HCT116 (cell line): Measurements from ENCODE around the gene C2orf92. TPM values are rescaled to one million over a fixed set of nuclear protein-coding genes. Genes with fewer than 3 reads are reported as not detected.

Experiments
- ATAC-seq: fragments of 200-7000 bp; cut with Tn5 transposase; 2 replicates; pipeline ENCODE4 v1.9.1; 2020; ENCODE audit warnings: mild to moderate bottlenecking, moderate library complexity
- BruUV-seq: library from RNA; stranded (reverse); fragments of 400-500 nt; replicated peaks from 2 replicates; lab custom pipeline; 2021; lab: Mats Ljungman, UMichigan
- CTCF ChIA-PET: fragments of 300-600 bp; sonication (Branson Sonifier 250); formaldehyde crosslinking; loops from one replicate; lab custom pipeline; 2021; ENCODE audit warnings: antibody characterized with exemption; lab: Charles Lee
- POLR2A ChIA-PET: fragments of 300-600, 350-600 bp; sonication (Branson Sonifier 250); formaldehyde crosslinking; loops from one replicate; lab custom pipeline; 2021; ENCODE audit warnings: antibody characterized with exemption; lab: Charles Lee
- RAD21 ChIA-PET, 2 experiments: fragments of 300-600 bp; sonication (Branson Sonifier 250); formaldehyde crosslinking; loops; one replicate each; lab custom pipeline; 2023; ENCODE audit warnings: low total read pairs in 2 of 2; ENCODE audit not compliant: uncharacterized antibody in 2 of 2, unreplicated experiment in 2 of 2, low non-redundant PET in 1 of 2; lab: Charles Lee
- DNase-seq: peaks from one replicate; pipeline ENCODE4 v3.0.0-alpha.2; 2010; ENCODE audit warnings: low read depth, low spot score
- H2AFZ ChIP-seq: fragments of 200-600 bp; shearing (Covaris generic), sonication (generic); 2 replicates; pipeline ENCODE4 v1.6.1; 2017; ENCODE audit warnings: low read depth, mixed run types, mixed read lengths, antibody characterized with exemption, low read length; ENCODE audit not compliant: poor library complexity, severe bottlenecking
- H3K27ac ChIP-seq: 2 replicates; pipeline ENCODE4 v1.5.1; 2012; ENCODE audit warnings: low read depth, low read length
- H3K27me3 ChIP-seq: fragments of 200-600 bp; sonication (generic); 2 replicates; pipeline ENCODE4 v1.6.1; 2016; ENCODE audit warnings: mixed run types, low read length, mixed read lengths; ENCODE audit not compliant: insufficient read depth
- H3K36me3 ChIP-seq, 2 experiments: fragments of 200-500 bp in 1 of 2; fragments of 200-600 bp in 1 of 2; sonication (Bioruptor generic) in 1 of 2; sonication (generic) in 1 of 2; 2 replicates each; pipeline versions ENCODE4 v1.5.1 to v1.6.1; 2014 to 2016; ENCODE audit warnings: low read length in 2 of 2, inconsistent platforms in 1 of 2, mixed read lengths in 1 of 2, mixed run types in 1 of 2; ENCODE audit not compliant: insufficient read depth in 2 of 2, control insufficient read depth in 1 of 2
- H3K4me1 ChIP-seq, 2 experiments: fragments of 200-600 bp in 1 of 2; sonication (generic) in 1 of 2; 2 replicates each; pipeline versions ENCODE4 v1.5.1 to v1.6.1; 2012 to 2017; ENCODE audit warnings: low read length in 2 of 2, inconsistent platforms in 1 of 2, mild to moderate bottlenecking in 1 of 2, mixed read lengths in 1 of 2, mixed run types in 1 of 2, moderate library complexity in 1 of 2; ENCODE audit not compliant: insufficient read depth in 2 of 2, control insufficient read depth in 1 of 2
- H3K4me2 ChIP-seq: fragments of 200-600 bp; sonication (generic); 2 replicates; pipeline ENCODE4 v1.6.1; 2017; ENCODE audit warnings: mixed run types, low read length, mixed read lengths
- H3K4me3 ChIP-seq, 2 experiments: fragments of 200-600 bp in 1 of 2; sonication (generic) in 1 of 2; replicated peaks in 1 of 2; 2 replicates each; pipeline ENCODE4 v1.5.1; 2011 to 2016; ENCODE audit warnings: low read length in 2 of 2, control low read depth in 1 of 2, low read depth in 1 of 2, mild to moderate bottlenecking in 1 of 2, mixed read lengths in 1 of 2, mixed run types in 1 of 2
- H3K79me2 ChIP-seq: fragments of 200-600 bp; sonication (generic); 2 replicates; pipeline ENCODE4 v1.6.1; 2017; ENCODE audit warnings: mild to moderate bottlenecking, mixed run types, low read length, moderate library complexity, mixed read lengths; ENCODE audit not compliant: insufficient read depth
- H3K9ac ChIP-seq: fragments of 200-600 bp; sonication (generic); 2 replicates; pipeline ENCODE4 v1.6.1; 2016; ENCODE audit warnings: low read length, mixed read lengths
- H3K9me2 ChIP-seq: fragments of 200-600 bp; sonication (generic), shearing (Covaris generic); 2 replicates; pipeline ENCODE4 v1.6.1; 2017; ENCODE audit warnings: mixed run types, mild to moderate bottlenecking, moderate library complexity; ENCODE audit not compliant: insufficient read depth
- H3K9me3 ChIP-seq, 2 experiments: fragments of 200-500 bp in 1 of 2; fragments of 200-600 bp in 1 of 2; sonication (Bioruptor generic) in 1 of 2; sonication (generic) in 1 of 2; 2 replicates each; pipeline ENCODE4 v1.6.1; 2014 to 2017; ENCODE audit warnings: low read length in 2 of 2, mixed read lengths in 2 of 2, inconsistent platforms in 1 of 2, low read depth in 1 of 2, mild to moderate bottlenecking in 1 of 2, mixed run types in 1 of 2, moderate library complexity in 1 of 2; ENCODE audit not compliant: control insufficient read depth in 1 of 2, insufficient read depth in 1 of 2
- H4K20me1 ChIP-seq: fragments of 200-600 bp; sonication (generic), shearing (Covaris generic); 2 replicates; pipeline ENCODE4 v1.6.1; 2017; ENCODE audit warnings: mixed run types, mild to moderate bottlenecking, moderate library complexity; ENCODE audit not compliant: insufficient read depth
- FOSL1 ChIP-seq: IDR thresholded peaks from 2 replicates; pipeline ENCODE4 v1.6.1; 2012; ENCODE audit warnings: low read depth
- ZNF274 ChIP-seq: fragments of 200-500 bp; sonication (Bioruptor generic); IDR thresholded peaks from 2 replicates; pipeline ENCODE4 v1.6.1; 2014; ENCODE audit warnings: mild to moderate bottlenecking, low read depth, low read length, inconsistent platforms
- intact Hi-C: fragments of 100-400 bp; cut with micrococcal nuclease; formaldehyde crosslinking; loops from 2 replicates; pipeline ENCODE4 v1.10.0; 2022
- total RNA-seq: library from RNA; stranded (reverse); gene quantifications from one replicate; pipeline ENCODE4 v1.2.1, GENCODE V29; 2021; ENCODE audit not compliant: unreplicated experiment
- TF ChIP-seq, protein P1 (sequence below): IDR thresholded peaks from 2 replicates; pipeline ENCODE4 v1.6.1; 2012; ENCODE audit warnings: low read depth
- TF ChIP-seq, protein P2 (sequence below): IDR thresholded peaks from 2 replicates; pipeline ENCODE4 v1.6.1; 2011; ENCODE audit warnings: mild to moderate bottlenecking, low read length, moderate library complexity; ENCODE audit not compliant: insufficient replicate concordance; ENCODE audit errors: extremely low read depth

C2orf92 gene
- total RNA-seq, 1 experiment from 2014 or later, result 3.0 TPM

DNA sequence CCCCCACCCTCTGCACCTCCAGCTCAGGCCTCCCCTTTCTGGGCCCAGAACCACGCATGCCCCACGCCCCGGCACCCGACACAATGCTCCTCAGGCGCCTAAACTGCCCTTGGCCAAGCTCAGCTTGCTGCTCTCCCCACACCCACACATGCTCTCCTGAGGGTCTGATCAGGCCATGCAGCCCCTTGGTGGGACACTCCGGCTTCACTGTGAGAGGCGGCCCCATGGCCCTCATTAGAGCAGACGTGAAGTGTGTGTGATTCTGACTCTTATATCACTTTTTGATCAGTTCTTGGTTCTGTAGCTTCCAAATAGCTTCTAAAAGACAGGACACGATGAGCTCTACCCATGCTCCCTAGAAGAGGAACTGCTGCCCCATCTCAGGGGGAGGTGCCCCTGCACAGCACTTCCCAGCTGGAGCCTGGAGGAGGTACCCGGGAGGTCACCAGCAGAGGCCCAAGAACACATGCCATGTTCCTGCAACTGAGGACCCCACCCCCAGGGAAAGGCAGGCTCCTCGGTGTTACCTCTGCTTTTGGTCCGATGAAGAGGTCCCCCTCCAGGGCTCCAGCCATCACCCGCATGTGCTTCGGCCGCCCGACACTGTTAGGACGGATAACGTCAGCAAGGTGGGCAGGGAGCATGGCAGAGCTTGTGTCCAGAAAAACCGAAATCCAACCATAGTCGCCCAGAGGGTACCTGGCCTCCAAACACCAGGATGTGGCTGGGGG is 9.3 kb upstream of the C2orf92 start:
- TF ChIP-seq, protein P1, sequence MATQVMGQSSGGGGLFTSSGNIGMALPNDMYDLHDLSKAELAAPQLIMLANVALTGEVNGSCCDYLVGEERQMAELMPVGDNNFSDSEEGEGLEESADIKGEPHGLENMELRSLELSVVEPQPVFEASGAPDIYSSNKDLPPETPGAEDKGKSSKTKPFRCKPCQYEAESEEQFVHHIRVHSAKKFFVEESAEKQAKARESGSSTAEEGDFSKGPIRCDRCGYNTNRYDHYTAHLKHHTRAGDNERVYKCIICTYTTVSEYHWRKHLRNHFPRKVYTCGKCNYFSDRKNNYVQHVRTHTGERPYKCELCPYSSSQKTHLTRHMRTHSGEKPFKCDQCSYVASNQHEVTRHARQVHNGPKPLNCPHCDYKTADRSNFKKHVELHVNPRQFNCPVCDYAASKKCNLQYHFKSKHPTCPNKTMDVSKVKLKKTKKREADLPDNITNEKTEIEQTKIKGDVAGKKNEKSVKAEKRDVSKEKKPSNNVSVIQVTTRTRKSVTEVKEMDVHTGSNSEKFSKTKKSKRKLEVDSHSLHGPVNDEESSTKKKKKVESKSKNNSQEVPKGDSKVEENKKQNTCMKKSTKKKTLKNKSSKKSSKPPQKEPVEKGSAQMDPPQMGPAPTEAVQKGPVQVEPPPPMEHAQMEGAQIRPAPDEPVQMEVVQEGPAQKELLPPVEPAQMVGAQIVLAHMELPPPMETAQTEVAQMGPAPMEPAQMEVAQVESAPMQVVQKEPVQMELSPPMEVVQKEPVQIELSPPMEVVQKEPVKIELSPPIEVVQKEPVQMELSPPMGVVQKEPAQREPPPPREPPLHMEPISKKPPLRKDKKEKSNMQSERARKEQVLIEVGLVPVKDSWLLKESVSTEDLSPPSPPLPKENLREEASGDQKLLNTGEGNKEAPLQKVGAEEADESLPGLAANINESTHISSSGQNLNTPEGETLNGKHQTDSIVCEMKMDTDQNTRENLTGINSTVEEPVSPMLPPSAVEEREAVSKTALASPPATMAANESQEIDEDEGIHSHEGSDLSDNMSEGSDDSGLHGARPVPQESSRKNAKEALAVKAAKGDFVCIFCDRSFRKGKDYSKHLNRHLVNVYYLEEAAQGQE, result no peak
- TF ChIP-seq, protein P2, sequence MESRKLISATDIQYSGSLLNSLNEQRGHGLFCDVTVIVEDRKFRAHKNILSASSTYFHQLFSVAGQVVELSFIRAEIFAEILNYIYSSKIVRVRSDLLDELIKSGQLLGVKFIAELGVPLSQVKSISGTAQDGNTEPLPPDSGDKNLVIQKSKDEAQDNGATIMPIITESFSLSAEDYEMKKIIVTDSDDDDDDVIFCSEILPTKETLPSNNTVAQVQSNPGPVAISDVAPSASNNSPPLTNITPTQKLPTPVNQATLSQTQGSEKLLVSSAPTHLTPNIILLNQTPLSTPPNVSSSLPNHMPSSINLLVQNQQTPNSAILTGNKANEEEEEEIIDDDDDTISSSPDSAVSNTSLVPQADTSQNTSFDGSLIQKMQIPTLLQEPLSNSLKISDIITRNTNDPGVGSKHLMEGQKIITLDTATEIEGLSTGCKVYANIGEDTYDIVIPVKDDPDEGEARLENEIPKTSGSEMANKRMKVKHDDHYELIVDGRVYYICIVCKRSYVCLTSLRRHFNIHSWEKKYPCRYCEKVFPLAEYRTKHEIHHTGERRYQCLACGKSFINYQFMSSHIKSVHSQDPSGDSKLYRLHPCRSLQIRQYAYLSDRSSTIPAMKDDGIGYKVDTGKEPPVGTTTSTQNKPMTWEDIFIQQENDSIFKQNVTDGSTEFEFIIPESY, result no peak
- TF ChIP-seq FOSL1 (no peak), ZNF274 (no peak)
- RAD21 ChIA-PET, result no interaction called here
- Histone ChIP-seq H3K4me3 (no peak overlapping the region), H3K79me2 (peaks cover 30% of the 10 kb centered on the region), H3K4me2 (no peak overlapping the region), H3K9me3 (no peaks in the 10 kb centered on the region), H3K36me3 (no peaks in the 10 kb centered on the region; a peak in 1 of 4 replicates), H4K20me1 (no peaks in the 10 kb centered on the region), H2AFZ (no peak overlapping the region), H3K4me1 (peaks cover 5 to 19% of the 10 kb centered on the region in 2 experiments; a peak in 3 of 4 replicates), H3K27ac (no peak overlapping the region), H3K9ac (no peak overlapping the region), H3K27me3 (no peaks in the 10 kb centered on the region), H3K9me2 (no peaks in the 10 kb centered on the region)
- DNase-seq (no peak), ATAC-seq (no peak)
- BruUV-seq, result no TSS peak
- CTCF ChIA-PET, result no interaction called here
- POLR2A ChIA-PET, result no interaction called here
- intact Hi-C loops, result no loop called here
